ENCODE results near the gene PRR20A. TPM values are rescaled to one million over a fixed set of nuclear protein-coding genes. Genes with fewer than 3 reads are reported as not detected.
"Not testable (repeated sequence)": the region's sequence is repeated elsewhere in the genome, so short reads cannot be mapped to it uniquely, and the experiment has no call there.

PRR20A gene
- total RNA-seq (not detected), polyA plus RNA-seq (ENCODE audit: insufficient read length in 6 of 6) (not detected)
- long read RNA-seq, donor 1, result 0 reads
- long read RNA-seq, donor 2, result 0 reads
- long read RNA-seq, donor 3, result 0 reads
- long read RNA-seq, donor 4, result 0 reads
- long read RNA-seq, donor 5, result 0 reads
- long read RNA-seq, donor 6, result 0 reads
- long read RNA-seq, donor 7, result 0 reads
- long read RNA-seq, donor 8, result 0 reads
- long read RNA-seq, donor 9, result 0 reads
- long read RNA-seq, donor 10, result 0 reads
- long read RNA-seq, donor 11, result 0 reads
- long read RNA-seq, donor 12, result 0 reads

DNA sequence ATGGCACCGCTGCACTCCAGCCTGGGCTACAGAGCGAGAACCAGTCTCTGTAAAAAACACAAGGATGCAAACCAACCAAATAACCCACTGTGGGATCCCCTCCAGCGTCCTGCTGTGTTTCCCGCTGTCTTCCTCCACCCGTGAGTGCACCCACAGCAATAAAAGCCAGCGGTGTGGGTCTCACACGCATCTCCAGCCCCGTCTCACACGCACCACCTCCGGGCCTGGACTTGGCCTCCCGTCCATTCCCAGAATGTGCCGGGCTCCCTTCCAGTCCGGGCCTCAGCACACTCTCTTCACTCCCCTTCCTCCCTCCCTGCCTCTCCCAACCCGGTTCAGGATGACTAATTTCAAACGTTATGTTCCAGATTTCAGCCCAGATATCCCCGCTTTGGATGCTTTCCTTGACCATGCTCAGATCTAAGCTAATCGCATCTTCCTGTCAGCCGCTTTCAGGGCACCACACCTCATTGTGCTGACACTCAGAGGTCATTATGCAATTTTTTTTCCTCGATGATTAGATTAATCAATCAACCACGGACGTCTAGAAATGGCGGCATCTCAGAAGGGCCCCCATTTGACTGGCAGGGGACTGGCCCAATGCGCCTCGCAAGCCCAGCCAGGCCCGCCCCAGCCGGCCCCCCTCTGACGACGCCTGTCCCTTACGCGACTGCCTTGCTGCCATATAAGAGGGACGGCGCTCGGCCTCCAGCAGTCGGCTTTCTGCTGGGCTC is at the start of gene PRR20A:
Gene PRR20A (plus strand): TSS at position 684 of the 734 bp plus-strand sequence. CDS start 387 bp downstream, outside the sequence.
- intact Hi-C loops (cut with DNase I); H3K9me3 ChIP-seq; H3K4me3 ChIP-seq; H3K27me3 ChIP-seq; DNase-seq; H3K36me3 ChIP-seq; H3K27ac ChIP-seq; H3K4me1 ChIP-seq; ATAC-seq: not testable (repeated sequence)

DNA sequence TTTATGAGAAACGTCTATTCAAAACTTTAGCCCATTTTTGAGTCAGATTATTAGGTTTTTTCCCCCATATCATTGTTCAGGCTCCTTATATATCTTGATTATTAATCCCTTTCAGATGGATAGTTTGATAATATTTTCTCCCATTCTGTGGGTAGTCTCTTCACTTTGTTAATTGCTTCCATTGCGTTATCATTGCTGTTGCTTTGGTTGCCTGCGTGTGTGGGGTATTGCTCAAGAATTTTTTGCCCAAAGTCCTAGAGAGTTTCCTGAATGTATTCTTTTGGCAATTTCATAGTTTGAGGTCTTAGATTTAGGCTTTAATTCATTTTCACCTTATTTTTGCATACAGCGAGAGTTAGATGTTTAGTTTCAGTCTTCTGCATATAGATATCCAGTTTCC is 25.8 kb upstream of the PRR20A start:
- no peak for DNase-seq
- Histone ChIP-seq H3K4me1 (no peaks in the 10 kb centered on the region), H3K4me3 (no peak overlapping the region), H3K27me3 (no peaks in the 10 kb centered on the region), H3K27ac (no peak overlapping the region), H3K36me3 (no peaks in the 10 kb centered on the region), H3K9me3 (peaks cover 0 to 17% of the 10 kb centered on the region in 2 donors)
- no peak for ATAC-seq
- intact Hi-C loops (cut with DNase I), result no loop called here
- TF ChIP-seq, protein P1, sequence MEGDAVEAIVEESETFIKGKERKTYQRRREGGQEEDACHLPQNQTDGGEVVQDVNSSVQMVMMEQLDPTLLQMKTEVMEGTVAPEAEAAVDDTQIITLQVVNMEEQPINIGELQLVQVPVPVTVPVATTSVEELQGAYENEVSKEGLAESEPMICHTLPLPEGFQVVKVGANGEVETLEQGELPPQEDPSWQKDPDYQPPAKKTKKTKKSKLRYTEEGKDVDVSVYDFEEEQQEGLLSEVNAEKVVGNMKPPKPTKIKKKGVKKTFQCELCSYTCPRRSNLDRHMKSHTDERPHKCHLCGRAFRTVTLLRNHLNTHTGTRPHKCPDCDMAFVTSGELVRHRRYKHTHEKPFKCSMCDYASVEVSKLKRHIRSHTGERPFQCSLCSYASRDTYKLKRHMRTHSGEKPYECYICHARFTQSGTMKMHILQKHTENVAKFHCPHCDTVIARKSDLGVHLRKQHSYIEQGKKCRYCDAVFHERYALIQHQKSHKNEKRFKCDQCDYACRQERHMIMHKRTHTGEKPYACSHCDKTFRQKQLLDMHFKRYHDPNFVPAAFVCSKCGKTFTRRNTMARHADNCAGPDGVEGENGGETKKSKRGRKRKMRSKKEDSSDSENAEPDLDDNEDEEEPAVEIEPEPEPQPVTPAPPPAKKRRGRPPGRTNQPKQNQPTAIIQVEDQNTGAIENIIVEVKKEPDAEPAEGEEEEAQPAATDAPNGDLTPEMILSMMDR (IDR thresholded peaks at IDR 0.05), result no peak

DNA sequence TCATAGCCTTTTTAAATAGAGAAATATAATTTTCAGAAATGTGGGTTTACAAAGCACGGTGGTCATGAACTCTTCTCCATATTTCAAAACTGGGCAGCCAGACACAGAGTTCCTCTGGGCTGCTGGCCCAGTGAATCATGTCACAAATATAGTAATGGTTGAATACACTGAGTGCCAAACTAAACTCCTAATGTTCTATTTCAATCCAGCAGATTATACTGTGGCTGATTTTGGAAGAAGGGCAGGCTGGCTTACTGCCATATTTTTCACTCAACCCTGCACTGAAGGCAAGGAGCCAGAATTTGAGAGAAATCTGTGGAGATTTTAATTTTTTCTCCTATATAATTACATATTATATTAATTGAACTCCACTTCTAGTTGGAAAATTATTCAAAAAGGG is 17.0 kb upstream of the PRR20A start:
- TF ChIP-seq, protein P1 (IDR thresholded peaks at IDR 0.05), result no peak
- intact Hi-C loops (cut with DNase I), result no loop called here
- peak in 2 of 4 donors; percentile 12 to 51 for DNase-seq
- Histone ChIP-seq H3K27ac (no peak overlapping the region), H3K4me3 (no peak overlapping the region), H3K27me3 (no peaks in the 10 kb centered on the region), H3K4me1 (no peaks in the 10 kb centered on the region), H3K9me3 (peaks cover 0 to 4% of the 10 kb centered on the region in 2 donors), H3K36me3 (no peaks in the 10 kb centered on the region)
- peak; percentile 18 for ATAC-seq

DNA sequence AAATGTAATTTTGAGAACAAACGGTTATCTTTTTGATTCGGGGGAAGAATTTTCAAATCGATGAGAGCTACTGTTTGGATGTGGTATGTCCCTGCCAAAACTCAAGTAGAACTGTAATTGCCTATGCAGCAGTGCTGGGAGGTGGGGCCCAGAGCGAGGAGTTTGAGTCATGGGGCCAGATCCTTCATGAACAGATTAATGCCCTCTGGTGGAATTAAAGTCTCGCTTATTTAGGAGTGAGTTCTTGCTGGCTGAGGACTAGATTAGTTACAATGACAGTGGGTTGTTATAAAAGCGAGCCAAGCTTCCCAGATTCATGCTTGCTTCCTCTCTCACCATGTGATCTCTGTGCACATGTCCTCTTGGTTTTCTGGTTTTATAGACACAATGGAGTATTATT is 11.8 kb upstream of the PRR20A start:
- H3K9me3 ChIP-seq, result peaks cover 0 to 8% of the 10 kb centered on the region in 2 donors
- no peak overlapping the region for H3K27ac ChIP-seq
- no peaks in the 10 kb centered on the region for H3K36me3 ChIP-seq
- no peaks in the 10 kb centered on the region for H3K4me1 ChIP-seq
- no peaks in the 10 kb centered on the region for H3K27me3 ChIP-seq
- no peak overlapping the region for H3K4me3 ChIP-seq
- intact Hi-C loops (cut with DNase I), result no loop called here
- DNase-seq (no peak), ATAC-seq (no peak)
- TF ChIP-seq, protein P1 (IDR thresholded peaks at IDR 0.05), result no peak

DNA sequence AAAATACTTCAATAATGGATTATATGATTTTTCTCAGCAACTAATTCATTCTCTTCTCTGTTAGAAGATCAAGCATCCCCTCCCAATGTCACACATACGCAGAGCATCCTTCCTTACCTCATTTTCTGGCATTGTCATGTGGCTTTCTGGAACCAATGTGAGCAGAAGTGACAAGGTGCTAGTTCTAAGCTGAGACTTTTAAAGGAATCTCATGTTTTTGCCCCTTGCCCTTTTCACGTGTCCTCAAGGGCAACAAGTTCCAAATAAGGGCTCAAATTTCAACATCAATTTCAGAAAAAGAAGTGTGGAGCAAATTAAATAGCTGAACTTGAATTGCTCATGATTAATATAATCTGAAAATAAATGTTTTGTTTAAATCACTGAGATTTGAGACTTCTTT is 4.6 kb upstream of the PRR20A start:
- H3K27me3 ChIP-seq, result no peaks in the 10 kb centered on the region
- H3K27ac ChIP-seq, result no peak overlapping the region
- no peak overlapping the region for H3K4me3 ChIP-seq
- ATAC-seq, result no peak
- intact Hi-C loops (cut with DNase I), result no loop called here
- H3K36me3 ChIP-seq, result no peaks in the 10 kb centered on the region
- no peaks in the 10 kb centered on the region for H3K9me3 ChIP-seq
- no peak for DNase-seq
- no peaks in the 10 kb centered on the region for H3K4me1 ChIP-seq
- TF ChIP-seq, protein P1 (IDR thresholded peaks at IDR 0.05), result no peak
